GM18870 (cell line): ENCODE data around the gene RING1.
"Not testable (repeated sequence)": the region's sequence is repeated elsewhere in the genome, so short reads cannot be mapped to it uniquely, and the experiment has no call there.

ENCODE experiments used
- ATAC-seq: cut with Tn5 transposase; IDR thresholded peaks from one replicate; pipeline ENCODE4 v1.9.1; 2021; ENCODE audit warnings: moderate library complexity; ENCODE audit not compliant: unreplicated experiment

RING1 gene

DNA sequence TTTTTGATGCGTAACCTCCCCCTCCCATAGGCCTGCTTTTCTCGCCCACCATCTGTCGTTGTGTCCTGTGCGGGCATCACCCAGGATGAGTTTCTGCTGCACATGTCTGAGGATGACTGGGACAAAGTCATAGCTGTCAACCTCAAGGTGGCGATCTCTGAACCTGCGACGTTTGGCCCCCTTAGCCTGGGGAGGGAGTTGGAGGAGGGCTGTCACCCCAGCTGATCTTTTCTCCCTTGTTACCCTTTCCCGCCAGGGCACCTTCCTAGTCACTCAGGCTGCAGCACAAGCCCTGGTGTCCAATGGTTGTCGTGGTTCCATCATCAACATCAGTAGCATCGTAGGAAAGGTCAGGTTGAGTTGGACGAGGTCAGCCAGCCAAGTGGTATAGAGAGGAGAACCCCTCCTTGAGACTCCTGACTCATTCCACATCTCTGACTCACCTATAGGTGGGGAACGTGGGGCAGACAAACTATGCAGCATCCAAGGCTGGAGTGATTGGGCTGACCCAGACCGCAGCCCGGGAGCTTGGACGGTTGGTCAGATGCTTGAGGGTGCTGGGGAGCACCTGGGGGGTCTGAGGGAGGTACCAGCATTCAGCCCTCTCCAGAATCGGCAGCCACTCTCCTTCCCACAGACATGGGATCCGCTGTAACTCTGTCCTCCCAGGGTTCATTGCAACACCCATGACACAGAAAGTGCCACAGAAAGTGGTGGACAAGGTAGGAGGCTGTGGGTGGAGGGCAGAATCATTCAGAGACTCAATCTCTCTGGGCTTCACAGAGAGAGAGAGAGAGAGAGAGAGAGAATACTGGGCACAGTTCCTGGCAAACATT is 2.9 kb upstream of the RING1 start:
- no peak for ATAC-seq

DNA sequence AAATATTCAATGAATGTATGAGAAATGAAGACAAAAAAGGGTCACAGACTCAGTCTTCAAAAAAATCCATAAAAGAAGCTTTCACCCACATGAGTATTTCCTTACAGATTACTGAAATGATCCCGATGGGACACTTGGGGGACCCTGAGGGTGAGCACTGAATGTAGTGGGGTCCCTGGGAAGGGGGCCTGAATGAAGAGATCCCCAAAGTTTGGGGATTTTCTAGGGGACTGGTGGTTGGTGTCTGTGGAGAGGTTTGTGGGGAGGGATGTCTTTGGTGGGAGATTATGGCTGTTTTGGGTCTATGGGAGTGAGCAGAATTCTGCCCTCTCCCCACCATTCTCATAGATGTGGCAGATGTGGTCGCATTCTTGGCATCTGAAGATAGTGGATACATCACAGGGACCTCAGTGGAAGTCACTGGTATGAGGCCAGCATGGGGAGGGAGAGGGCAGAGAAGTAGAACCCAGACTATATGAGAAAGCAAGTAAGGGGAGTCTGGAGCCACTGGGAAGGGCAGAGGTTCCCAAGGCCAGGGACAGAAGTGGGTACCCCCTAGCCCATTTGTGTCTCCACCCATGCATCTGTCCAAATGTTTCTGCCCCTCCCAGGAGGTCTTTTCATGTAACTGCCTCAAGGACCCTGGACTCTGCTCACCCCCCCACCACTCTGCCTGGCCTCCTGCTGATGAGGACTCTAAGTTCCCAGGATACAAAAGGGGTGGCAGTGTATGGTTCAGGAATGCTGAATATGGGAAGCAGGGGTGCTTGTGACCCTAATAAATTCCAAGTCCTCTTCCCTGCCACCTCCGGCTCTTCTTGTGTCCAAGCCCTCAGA is 2.1 kb upstream of the RING1 start:
- no peak for ATAC-seq

DNA sequence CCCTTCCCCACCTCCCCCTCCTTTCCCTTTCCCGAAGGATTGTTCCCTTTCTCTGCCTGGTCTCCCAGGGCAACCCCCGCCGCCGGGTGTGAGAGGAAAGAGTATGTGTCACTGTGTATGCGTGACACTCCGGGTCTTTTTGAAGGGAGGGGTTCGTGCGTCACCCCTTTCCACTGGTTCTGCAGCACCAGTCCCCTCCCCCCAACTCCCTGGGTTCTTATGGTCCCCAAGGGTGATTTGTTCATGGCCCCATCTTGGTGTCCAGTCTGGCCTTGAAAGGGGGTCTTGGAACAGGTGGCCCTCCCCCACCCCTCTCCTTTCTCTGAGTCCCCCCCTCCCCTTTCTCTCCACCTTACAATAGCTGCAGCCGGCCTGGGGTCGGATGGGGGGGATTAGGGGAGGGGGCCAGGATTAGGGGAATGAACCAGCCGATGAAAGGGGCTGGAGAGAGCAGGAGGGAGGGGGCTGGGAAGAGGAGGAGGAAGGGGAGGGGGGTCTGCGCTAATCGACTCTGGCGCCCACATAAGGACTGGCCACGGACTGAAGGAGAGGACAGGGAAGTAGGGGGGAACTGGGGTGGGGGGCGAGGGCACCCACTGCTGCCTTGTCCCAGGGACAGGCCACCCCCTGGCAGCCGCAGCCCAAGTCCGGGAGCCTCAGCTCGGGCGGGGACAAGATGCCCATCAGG is 1.3 kb upstream of the RING1 start:
- ATAC-seq = no peak

DNA sequence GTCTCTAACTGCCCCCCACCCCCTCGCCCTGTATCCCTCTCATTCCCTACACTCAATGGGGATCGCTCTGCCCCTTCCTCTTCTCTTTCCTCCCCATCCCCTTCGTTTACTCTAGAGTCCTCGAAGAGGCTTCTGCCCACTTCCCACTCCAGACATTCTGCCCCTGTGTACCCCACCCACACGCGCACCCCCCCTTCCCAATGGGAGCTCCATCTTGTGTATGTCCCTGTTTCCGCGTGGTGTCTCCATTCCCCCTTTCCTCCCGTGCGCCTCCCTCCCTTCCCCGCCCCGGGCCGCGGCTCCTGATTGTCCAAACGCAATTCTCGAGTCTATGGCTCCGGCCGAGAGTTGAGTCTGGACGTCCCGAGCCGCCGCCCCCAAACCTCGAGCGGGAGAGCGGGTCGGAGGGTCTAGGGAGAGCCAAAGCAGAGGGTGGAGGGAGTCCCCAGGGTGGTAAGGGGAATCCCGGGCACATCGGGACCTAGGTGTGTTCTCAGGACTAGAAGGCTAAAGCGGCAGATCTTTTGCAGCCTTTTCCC is 679 bp upstream of the RING1 start:
- ATAC-seq = no peak

DNA sequence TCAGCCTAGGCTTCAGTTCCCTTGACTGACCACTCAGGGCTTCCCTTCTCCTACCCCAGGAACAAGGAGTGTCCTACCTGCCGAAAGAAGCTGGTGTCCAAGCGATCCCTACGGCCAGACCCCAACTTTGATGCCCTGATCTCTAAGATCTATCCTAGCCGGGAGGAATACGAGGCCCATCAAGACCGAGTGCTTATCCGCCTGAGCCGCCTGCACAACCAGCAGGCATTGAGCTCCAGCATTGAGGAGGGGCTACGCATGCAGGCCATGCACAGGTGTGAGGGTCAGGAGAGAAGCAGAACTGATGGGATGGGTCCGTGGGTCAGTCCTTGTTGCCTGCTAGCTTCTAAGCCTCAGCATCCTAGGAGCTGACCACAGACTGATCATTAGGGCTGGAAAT is 1.6 kb downstream of the RING1 start:
- ATAC-seq = no peak

DNA sequence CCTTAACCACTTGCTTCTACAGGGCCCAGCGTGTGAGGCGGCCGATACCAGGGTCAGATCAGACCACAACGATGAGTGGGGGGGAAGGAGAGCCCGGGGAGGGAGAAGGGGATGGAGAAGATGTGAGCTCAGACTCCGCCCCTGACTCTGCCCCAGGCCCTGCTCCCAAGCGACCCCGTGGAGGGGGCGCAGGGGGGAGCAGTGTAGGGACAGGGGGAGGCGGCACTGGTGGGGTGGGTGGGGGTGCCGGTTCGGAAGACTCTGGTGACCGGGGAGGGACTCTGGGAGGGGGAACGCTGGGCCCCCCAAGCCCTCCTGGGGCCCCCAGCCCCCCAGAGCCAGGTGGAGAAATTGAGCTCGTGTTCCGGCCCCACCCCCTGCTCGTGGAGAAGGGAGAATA is 2.8 kb downstream of the RING1 start:
- no peak for ATAC-seq

DNA sequence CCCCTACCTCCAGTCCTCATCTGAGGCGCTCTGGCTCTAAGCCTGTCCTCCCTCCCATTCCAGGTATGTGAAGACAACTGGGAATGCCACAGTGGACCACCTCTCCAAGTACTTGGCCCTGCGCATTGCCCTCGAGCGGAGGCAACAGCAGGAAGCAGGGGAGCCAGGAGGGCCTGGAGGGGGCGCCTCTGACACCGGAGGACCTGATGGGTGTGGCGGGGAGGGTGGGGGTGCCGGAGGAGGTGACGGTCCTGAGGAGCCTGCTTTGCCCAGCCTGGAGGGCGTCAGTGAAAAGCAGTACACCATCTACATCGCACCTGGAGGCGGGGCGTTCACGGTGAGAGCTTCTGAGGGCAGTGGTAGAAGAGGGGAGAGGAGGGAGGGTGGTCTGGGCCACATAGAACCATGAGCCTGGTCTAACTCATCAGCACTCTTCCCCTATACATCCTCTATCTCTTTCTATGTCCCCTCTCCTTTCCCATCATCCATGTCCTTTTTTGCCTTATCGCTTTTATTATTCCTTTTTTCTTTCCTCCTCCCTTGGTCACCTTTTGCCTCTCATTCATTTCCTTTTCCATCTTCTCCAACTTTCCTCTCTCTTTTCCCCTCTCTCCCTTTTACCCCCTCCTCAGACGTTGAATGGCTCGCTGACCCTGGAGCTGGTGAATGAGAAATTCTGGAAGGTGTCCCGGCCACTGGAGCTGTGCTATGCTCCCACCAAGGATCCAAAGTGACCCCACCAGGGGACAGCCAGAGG is 3.5 kb downstream of the RING1 start:
- ATAC-seq = no peak

DNA sequence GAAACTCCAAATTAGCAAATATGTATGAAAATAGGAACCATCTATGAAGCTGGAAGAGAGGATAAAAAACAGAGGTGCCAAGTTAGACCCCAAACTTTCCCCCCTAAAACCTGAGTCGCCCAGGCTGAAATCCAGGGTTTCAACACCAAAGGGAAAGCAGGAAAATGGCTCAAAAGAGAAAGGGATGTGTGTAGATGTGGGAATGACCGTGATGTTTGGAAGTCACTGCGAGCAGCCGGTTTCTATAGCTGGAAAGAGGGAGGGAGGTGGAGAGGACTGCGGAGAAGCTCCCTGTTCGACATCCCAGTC is 4.5 kb downstream of the RING1 start:
- no peak for ATAC-seq

DNA sequence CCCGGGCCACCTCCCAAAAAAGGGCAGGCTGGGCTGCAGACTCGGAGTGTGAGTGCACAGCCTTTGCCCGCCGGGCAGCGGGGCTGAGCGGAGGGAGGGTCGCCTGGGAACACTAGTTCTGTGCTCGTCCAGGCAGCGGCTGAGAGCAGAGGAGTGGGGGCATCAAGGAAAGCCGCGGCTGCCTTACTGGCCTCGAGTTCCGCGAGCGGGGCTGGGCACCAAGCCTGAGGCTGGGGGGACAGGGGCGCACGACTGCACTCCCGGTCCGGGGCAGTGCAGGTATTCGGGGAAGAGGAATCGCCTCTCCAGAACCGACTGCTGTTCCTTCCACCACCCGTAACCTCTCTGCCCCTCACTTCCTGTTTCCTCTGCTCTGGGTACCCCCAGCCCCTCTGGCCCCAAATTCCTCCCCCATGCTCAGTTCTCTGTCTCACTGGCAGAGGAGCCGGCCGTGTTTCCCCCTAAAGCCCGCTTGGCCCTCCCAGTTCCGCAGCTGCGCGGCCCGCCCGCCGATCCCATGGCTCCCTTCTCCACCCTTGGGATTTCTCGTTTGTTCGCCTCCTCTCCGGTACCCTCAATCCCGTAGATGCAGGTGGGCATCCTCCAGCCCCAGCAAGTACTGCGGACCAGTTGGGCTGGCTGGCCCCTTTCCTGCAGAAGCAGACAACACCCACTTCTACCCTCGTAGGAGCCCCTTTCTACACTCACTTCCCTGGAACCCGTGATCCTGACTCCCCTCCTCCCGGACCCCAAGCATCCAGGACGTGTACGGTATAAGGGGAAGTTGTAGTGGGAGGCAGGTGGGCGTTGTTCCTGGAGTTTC is 5.1 kb downstream of the RING1 start:
- ATAC-seq = no peak

DNA sequence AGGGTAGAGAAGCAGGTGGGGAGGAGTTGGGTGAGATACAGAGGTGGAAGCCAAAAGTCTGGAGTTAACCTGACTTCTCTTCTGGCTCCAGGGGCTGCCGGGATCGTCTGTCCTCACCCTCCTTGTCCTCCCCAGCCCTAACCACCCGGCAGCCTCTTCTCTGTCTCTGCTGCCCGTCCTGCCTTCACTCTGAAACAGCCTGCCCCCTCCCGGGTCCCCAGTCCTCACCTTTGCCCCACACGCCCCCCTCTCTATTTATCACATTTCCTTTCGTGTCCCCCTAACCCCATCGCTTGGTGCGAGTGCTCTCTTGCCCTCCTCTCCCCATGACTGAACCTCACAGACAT is 5.7 kb downstream of the RING1 start:
- ATAC-seq = no peak

DNA sequence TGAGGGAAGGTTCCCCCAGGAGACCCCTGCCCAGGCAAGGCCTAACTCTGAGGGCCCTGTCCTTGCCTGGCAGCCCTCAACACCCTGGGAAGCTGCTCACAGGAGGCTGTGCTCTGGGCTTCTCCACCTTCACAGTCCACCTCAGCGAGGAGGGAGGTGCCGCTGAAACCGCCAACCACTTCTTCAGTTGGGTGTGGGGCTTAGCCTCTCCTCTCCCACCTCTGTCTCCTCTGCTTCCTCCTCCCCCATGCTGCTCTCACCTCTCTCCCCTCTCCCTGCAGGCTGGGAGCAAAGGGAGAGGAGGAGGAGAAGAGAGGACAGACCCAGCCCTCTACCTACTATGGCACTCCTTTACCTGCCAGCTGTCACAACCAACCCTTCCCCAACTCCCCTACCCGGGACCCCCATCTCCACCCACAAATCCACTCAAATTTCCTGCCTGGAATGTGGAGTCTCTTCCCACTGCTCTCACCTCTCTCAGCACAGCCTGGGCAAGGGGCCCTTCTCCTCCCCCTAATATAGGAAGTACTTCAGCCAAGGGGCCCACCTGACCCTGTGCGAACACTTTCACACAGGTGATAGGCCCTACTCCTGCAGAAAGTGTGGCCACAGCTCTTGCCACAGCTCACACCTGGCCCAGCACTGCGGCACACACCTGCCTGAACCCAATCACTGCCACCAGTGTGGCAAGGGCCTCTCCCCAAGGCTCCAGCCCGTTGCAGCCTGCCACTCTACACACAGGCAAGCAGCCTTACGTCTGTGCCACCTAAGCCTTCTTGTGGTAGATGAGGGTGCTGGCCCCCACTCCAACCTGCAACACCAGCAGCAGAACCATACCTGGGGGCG is 7.2 kb downstream of the RING1 start:
- no peak for ATAC-seq

DNA sequence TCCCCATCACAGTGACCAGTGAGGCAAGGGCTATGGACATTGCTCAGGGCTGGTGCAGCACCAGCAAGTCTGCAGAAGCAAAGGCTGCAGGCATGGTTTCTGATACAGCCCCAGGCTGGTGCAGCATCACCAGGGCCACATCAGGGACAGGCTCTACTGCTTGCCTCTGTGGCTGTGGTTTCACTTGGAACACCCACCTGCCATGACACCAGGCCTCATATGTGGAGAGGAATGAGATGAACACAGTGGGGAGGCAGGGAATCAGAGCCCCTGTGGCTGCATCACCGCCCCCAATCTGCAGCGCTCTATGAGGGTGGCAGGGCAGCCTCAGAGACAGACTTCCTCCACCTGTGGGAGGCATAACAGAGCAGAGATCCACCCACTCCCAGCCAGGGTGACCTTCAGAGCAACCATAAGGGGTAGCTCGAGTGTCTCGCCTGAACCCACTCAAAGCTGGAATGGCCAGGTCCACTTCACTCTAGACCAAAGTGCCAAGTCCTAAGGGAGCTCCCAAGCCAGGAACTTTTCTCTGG is 7.9 kb downstream of the RING1 start:
- ATAC-seq = no peak

DNA sequence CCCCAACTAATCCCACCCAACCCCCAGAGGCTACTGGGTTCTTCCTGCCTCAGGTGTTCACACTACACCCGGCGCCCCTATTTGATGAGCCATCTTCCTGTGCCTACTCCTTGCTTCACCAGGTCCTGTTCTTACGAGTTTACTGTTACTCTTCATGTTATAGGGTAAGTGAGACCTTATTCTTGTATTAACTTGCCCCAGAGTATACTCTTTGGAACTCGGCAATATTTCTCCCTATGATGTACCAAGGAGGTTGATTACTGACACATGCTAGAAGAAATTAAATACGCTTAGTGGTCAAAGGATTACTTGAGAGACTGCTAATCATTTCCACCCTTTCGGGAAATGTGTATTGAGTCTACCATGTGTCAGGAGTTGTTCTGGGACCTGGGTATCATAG is 8.9 kb downstream of the RING1 start:
- ATAC-seq = no peak

DNA sequence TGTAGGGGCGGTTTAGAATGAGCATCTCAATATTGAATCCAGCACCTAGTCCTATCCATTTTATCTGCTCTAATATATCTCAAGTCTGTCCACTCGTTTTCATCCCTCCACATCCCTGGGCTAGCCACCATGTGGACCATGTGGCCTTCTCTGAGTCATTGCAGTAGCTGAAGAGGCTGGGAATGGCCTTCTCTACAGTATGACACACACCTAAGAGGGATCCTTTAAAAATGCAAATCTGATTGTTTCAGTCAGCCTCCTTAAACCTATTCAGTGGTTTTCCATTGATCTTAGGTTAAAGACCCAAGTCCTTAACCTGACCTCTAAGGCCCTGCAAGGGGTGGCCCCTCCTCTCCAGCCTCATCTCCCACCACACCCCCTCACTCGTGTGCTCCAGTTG is 9.4 kb downstream of the RING1 start:
- ATAC-seq = no peak

DNA sequence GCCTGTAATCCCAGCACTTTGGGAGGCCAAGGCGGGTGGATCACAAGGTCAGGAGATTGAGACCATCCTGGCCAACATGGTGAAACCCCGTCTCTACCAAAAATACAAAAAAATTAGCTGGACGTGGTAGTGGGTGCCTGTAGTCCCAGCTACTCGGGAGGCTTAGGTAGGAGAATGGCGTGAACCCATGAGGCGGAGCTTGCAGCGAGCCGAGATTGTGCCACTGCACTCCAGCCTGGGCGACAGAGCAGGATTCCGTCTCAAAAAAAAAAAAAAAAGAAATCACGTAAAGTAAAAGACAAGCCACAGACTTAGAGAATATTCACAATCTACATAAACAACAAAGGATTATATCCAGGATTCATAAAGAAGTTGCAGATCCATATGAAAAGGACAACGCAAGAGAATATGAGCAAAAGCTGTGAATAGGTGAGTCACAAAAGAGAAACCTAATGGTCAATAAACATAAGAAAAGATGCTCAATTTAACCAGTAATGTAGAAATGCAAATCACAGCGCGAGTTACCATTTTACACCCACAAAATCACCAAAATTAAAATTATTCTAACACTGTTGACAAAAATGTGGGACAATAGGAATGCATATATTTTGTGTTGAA is 18.3 kb downstream of the RING1 start:
- ATAC-seq = not testable (repeated sequence)

DNA sequence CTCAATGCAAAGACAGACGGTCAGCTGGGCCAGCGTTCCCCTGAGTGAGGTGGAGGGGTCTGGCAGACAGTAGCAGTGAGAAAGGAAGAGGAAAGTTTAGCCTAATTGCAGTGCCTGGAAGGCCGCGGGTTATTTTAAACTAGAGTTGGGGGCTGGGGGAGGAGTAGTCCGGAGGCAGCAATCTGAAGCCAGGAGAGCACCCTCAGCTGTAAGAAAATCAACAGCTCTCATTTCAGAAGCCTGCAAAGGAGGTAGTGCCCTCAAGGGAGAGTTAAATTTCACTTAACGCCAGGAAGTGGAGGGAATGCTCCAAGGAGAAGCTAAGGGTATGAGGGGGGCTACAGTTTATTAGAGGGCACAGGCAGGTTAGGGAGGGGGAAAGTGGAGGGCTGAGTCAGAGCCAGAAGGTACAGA is 26.9 kb downstream of the RING1 start:
- no peak for ATAC-seq

DNA sequence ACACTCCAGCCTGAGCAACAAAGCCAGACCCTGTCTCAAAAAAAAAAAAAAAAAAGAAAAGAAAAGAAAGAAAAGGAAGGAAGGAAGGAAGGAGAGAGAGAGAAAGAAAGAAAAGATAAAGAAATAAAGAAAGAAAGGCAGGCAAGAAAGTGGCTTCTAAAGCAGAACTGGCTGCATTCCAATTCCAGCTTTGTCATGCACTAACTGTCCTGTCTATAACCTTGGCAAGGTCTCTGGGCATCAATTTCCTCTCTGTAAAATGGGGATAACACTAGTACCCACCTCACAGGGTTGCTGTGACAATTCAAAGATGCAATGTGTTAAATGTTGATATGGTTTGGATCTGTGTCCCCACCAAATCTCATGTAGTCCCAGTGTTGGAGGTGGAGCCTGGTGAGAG is 28.0 kb downstream of the RING1 start:
- no peak for ATAC-seq

DNA sequence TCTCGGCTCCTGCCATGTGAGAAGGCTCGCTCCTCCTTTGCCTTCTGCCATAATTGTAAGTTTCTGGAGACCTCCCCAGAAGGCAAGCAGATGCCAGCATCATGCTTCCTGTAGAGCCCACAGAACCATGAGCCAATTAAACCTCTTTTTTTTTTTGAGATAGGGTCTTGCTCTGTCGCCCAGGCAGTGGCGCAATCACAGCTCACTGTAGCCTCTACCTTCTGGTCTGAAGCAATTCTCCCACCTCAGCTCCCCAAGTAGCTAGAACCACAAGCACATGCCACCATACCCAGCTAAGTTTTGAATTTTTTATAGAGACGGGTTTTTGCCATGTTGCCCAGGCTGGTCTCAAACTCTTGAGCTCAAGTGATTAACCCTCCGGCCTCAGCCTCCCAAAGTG is 28.6 kb downstream of the RING1 start:
- no peak for ATAC-seq

DNA sequence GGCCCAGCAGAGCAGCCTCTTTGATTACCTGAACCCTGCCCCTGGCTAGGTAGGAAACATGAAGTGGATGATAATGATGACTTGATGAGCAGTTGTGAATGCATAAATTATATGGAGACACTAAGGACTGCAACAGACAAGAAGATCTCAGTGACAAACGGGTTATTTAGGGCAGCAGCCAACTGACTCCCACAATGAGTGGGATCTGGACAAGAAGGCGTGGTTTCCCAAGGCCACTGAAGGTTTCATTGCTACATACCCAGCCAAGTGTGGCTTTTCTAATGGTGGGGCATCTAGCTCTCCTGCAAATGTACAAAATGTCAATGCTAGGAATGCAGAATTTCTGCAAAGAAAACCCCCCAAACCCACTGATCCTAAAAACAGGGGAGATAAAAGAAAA is 29.4 kb downstream of the RING1 start:
- no peak for ATAC-seq
